Activated CD8-positive, alpha-beta T cell treated with anti-CD3 and anti-CD28 coated beads for 36 hours (primary cell): ENCODE measurements around the gene ANKFN1. TPM values are rescaled to one million over a fixed set of nuclear protein-coding genes. Genes with fewer than 3 reads are reported as not detected.

Source experiments
- ATAC-seq: fragments of 200-7000 bp; cut with Tn5 transposase; one replicate; pipeline ENCODE4 v1.10.0; 2021; ENCODE audit warnings: mild to moderate bottlenecking, moderate library complexity
- CTCF ChIA-PET: fragments of 350-600 bp; sonication (Branson Sonifier 250); formaldehyde crosslinking; loops from one replicate; lab custom pipeline; 2021; ENCODE audit warnings: antibody characterized with exemption; lab: Charles Lee
- POLR2A ChIA-PET: fragments of 350-600 bp; sonication (Branson Sonifier 250); formaldehyde crosslinking; loops from one replicate; lab custom pipeline; 2021; ENCODE audit warnings: antibody characterized with exemption; lab: Charles Lee
- DNase-seq: peaks from one replicate; pipeline ENCODE4 v3.0.0-alpha.2; 2020
- H3K27ac Mint-ChIP-seq: one replicate; pipeline ENCODE4 v1.8.0; 2021; ENCODE audit warnings: mild to moderate bottlenecking, mixed read lengths
- H3K27me3 Mint-ChIP-seq: one replicate; pipeline ENCODE4 v1.8.0; 2021; ENCODE audit warnings: mixed read lengths
- H3K36me3 Mint-ChIP-seq: one replicate; pipeline ENCODE4 v1.8.0; 2021; ENCODE audit warnings: low read depth, mixed read lengths
- H3K4me1 Mint-ChIP-seq: one replicate; pipeline ENCODE4 v1.8.0; 2021; ENCODE audit warnings: low read depth, mixed read lengths
- H3K4me3 Mint-ChIP-seq: one replicate; pipeline ENCODE4 v1.8.0; 2021; ENCODE audit warnings: mild to moderate bottlenecking, moderate library complexity, mixed read lengths
- H3K9me3 Mint-ChIP-seq: one replicate; pipeline ENCODE4 v1.8.0; 2021; ENCODE audit warnings: mixed read lengths
- intact Hi-C: fragments of 100-400 bp; cut with micrococcal nuclease; formaldehyde crosslinking; loops from one replicate; pipeline ENCODE4 v1.10.0; 2022
- total RNA-seq, 2 experiments: library from RNA; stranded (reverse); gene quantifications; one replicate each; pipeline ENCODE4 v1.2.3, GENCODE V29; 2021
- TF ChIP-seq, protein P1 (sequence below): fragments of 200-600 bp; IDR thresholded peaks from one replicate; pipeline ENCODE4 v1.8.0; 2022; ENCODE audit warnings: antibody characterized with exemption, mild to moderate bottlenecking

Gene ANKFN1
- total RNA-seq, 2 experiments from 2014 or later, result not detected

DNA sequence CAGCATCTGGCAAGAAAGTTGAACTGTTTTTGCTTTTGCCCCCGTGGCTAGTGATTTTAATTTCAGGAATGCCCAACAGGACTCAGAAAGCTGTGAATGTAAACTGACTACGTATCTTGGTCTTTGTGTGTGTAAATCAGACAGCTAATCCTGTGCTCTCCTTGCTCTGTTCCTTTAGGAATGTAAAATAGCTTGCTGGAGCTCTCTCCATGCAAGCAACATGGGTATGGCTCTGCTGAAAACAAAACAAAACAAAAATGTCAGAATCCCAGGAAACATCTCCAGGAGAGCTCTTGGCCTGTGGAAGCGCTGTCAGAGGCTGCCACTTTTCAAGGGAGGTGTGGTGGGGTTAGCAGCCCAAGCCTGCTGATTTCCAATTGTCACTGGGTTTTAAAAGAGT, 278.5 kb downstream of the ANKFN1 start:
- Mint-ChIP-seq H3K27me3 (peaks cover 3% of the 10 kb centered on the region), H3K36me3 (no peaks in the 10 kb centered on the region), H3K27ac (no peak overlapping the region), H3K4me1 (no peaks in the 10 kb centered on the region), H3K9me3 (no peaks in the 10 kb centered on the region), H3K4me3 (no peak overlapping the region)
- intact Hi-C loops, result no loop called here
- ChIA-PET CTCF (no interaction called here), POLR2A (no interaction called here)
- DNase-seq (no peak), ATAC-seq (no peak)
- TF ChIP-seq, protein P1, sequence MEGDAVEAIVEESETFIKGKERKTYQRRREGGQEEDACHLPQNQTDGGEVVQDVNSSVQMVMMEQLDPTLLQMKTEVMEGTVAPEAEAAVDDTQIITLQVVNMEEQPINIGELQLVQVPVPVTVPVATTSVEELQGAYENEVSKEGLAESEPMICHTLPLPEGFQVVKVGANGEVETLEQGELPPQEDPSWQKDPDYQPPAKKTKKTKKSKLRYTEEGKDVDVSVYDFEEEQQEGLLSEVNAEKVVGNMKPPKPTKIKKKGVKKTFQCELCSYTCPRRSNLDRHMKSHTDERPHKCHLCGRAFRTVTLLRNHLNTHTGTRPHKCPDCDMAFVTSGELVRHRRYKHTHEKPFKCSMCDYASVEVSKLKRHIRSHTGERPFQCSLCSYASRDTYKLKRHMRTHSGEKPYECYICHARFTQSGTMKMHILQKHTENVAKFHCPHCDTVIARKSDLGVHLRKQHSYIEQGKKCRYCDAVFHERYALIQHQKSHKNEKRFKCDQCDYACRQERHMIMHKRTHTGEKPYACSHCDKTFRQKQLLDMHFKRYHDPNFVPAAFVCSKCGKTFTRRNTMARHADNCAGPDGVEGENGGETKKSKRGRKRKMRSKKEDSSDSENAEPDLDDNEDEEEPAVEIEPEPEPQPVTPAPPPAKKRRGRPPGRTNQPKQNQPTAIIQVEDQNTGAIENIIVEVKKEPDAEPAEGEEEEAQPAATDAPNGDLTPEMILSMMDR, result no peak

DNA sequence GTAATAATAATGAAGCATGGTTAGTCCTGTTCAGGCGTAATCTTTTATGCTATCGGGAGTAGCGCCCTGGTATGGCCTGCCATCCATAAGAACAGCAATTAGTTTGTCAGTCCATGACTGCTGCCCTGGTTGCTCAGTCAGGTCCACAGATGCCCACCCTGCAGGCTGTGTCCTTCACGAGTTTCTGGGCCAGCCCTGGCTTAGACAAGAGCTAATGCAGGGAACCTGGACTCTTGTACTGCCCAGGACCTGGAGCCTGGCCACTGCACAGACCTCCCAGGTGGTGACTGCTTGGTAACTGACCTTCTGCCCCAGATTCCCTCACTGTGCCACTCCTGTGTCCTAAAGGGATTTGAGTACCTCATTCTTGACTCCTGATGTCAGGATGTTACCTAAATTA, 279.2 kb downstream of the ANKFN1 start:
- DNase-seq (no peak), ATAC-seq (no peak)
- H3K9me3 Mint-ChIP-seq, result no peaks in the 10 kb centered on the region
- H3K27ac Mint-ChIP-seq, result no peak overlapping the region
- peaks cover 5% of the 10 kb centered on the region for H3K27me3 Mint-ChIP-seq
- ChIA-PET CTCF (no interaction called here), POLR2A (no interaction called here)
- TF ChIP-seq, protein P1, result no peak
- H3K36me3 Mint-ChIP-seq, result no peaks in the 10 kb centered on the region
- no peak overlapping the region for H3K4me3 Mint-ChIP-seq
- intact Hi-C loops, result no loop called here
- H3K4me1 Mint-ChIP-seq, result no peaks in the 10 kb centered on the region

DNA sequence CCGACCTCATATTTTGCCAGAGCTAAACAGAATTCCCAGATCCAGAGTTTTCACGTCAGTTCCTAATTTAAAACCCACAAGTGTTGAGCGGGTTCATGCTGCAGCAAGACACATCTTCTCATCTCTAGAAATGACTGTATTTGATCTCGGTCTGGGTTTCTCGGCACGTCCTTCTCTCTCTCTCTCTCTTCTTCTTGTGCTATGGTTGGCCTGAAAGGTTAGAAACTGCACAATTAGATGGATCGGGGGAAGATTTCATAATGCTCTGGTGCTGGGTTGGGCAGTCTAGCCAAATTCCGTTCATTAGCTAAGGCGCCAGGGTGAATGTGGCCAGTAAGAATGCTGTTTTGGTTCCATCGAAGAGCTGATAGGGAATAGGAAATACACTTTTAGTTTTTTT, 281.3 kb downstream of the ANKFN1 start:
- peaks cover 11% of the 10 kb centered on the region for H3K27me3 Mint-ChIP-seq
- TF ChIP-seq, protein P1, result no peak
- intact Hi-C loops, result no loop called here

DNA sequence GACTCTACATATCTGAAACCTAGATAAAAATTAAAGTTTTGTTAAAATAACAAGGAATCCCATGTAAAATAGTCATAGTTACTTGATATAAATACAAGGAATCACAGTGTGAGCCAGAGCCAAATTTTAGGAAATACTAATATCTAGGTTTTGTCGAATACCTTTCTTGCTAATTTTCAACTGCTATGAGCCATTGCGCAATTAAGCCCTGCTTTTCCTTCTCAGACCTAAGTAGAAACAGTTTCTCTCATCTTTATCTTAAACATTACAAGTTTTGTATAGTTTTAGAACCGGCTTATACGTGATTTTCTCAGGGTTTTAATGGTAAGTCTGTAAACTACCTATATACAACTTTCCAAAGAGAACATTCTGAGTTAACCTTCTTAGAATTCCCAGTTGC, 282.9 kb downstream of the ANKFN1 start:
- intact Hi-C loops, result no loop called here
- TF ChIP-seq, protein P1, result no peak
- no peak overlapping the region for H3K27ac Mint-ChIP-seq
- no peaks in the 10 kb centered on the region for H3K4me1 Mint-ChIP-seq
- DNase-seq (no peak), ATAC-seq (no peak)
- ChIA-PET CTCF (no interaction called here), POLR2A (no interaction called here)
- H3K27me3 Mint-ChIP-seq, result peaks cover 11% of the 10 kb centered on the region
- no peaks in the 10 kb centered on the region for H3K9me3 Mint-ChIP-seq
- H3K36me3 Mint-ChIP-seq, result no peaks in the 10 kb centered on the region
- no peak overlapping the region for H3K4me3 Mint-ChIP-seq

More for the DNA sequence above, 281.3 kb downstream of the ANKFN1 start:
- ChIA-PET CTCF (no interaction called here), POLR2A (no interaction called here)
- no peaks in the 10 kb centered on the region for H3K4me1 Mint-ChIP-seq
- no peak for DNase-seq
- H3K4me3 Mint-ChIP-seq, result no peak overlapping the region
- H3K36me3 Mint-ChIP-seq, result no peaks in the 10 kb centered on the region
- no peaks in the 10 kb centered on the region for H3K9me3 Mint-ChIP-seq
- H3K27ac Mint-ChIP-seq, result no peak overlapping the region
- ATAC-seq, result no peak

DNA sequence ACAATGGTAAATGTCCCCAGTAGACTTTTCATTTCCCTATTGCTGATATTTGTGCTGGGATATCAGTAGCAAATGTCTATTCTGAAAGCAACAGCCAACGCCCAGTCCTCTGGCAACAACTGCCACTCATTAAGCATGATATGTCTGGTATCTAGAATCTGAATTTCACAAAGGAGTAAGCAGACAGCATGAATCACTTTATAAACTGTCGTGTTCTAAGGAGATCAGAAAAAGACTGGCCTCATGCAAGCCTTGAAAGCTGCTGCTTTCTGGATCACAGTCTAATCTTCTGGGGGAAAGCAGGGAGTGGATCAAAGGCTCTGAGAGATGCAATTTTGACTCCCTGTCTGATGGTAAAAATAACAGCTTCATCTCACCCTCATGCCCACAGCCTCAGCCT, 287.1 kb downstream of the ANKFN1 start:
- H3K27me3 Mint-ChIP-seq, result peaks cover 9% of the 10 kb centered on the region
- ChIA-PET CTCF (no interaction called here), POLR2A (no interaction called here)
- H3K4me1 Mint-ChIP-seq, result no peaks in the 10 kb centered on the region
- H3K4me3 Mint-ChIP-seq, result no peak overlapping the region
- no peak overlapping the region for H3K27ac Mint-ChIP-seq
- intact Hi-C loops, result no loop called here
- no peaks in the 10 kb centered on the region for H3K36me3 Mint-ChIP-seq
- TF ChIP-seq, protein P1, result no peak
- no peaks in the 10 kb centered on the region for H3K9me3 Mint-ChIP-seq
- DNase-seq, result no peak
- ATAC-seq, result no peak
